Stimulated activated CD8-positive, alpha-beta memory T cell treated with anti-CD3 and anti-CD28 coated beads, Interleukin-7, amount 100 ng/mL, for 1 hour (primary cell): ENCODE data around the gene PKHD1.

Experiments used
- DNase-seq, 2 donors: peaks; one replicate each; pipeline ENCODE4 v3.0.0-alpha.2; 2020; ENCODE audit warnings: low read depth in 2 of 2

Gene PKHD1

DNA sequence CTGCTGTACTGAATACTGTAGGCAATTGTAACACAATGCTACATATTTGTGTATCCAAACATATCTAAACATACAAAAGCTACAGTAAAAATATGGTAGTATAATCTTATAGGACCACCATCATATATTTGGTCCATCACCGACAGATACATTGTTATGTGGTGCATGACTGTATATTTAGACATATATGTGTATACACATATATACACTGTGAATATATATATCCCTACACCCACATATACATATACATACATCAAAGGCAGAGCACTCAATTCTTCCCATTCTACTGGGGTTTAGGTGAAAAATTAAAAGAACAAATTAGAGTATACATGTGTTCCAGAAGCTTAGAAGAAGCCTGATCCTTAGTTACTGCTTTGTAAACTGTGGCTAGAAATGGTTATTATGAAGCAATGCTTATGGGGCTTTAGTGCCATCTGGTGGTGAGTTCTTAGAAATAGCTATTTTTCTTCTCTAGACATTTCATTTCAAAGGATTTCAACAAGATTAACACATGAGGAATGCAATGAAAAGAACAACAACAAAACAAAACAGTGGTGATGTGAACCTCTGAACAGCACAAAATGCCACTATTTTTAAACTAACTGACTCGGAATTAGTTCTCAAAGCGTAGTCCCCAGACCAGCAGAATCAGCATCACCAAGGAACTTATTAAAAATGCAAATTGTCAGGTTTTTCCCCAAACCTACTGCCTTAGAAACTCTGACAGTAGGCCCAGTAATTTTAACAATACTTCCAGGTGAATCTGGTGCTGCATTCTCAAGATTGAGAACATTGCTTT is 38.0 kb downstream of the PKHD1 start:
- no peak for DNase-seq

- no peak for DNase-seq
These were observed 41.0 kb downstream of the PKHD1 start for GRCh38 chr6:52046456-52046855.

DNA sequence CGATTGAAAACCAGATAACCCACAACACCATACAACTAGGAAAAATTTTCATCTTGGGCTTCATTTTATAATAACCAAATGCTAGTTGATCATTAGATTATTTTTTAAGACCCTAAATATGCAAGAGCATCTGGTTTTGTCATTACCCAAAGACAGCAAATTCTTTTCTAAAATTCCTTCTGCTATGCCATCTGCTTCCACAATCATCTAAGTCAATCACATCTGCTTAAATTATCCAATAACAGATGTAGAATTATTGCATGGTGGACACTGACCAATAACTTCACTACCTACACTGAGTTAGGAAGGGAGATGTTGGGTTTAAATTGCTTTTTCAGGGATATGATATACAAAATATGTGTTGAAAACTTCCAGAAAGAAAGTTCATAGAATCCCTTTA is 41.9 kb downstream of the PKHD1 start:
- no peak for DNase-seq

DNA sequence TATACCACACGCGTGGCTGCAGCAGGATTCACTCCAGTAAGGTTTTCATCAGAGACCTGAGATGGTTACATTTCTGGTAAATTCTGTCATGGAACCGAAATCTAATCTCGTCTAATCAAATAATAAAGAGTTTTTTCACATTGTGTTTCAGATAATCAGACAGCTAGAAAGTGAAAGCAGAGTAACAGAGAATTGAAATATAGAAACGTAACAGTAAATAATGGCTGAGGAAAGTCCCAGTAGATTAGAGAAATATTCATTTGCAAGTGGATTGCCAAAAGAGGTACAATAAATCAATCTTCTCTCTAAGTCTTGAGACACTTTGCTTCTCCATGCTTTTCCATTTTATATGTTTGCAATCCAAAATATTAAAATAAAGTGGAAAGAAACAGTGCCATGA is 42.4 kb downstream of the PKHD1 start:
- DNase-seq: no peak

GRCh38 chr6:52042141-52042885 is 45.1 kb downstream of the PKHD1 start:
- DNase-seq: no peak

DNA sequence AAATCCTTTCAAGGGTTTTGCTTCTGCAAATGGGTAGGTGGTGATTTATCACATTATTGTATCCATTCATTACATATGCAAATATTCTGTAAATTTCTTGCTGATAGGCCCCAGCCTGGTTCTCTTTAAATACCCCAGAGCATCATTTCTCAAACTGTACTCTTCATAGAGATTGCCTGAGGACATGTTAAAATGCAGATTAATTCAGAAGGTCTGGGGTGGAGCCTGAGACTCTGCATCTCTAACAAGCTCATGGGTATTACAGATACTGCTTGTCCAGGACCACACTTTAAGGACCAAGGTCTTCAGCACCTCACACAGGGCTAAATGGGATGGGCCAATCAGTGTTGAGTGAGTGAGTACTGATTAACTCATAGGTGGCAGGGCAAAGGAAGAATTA is 46.3 kb downstream of the PKHD1 start:
- no peak for DNase-seq

DNA sequence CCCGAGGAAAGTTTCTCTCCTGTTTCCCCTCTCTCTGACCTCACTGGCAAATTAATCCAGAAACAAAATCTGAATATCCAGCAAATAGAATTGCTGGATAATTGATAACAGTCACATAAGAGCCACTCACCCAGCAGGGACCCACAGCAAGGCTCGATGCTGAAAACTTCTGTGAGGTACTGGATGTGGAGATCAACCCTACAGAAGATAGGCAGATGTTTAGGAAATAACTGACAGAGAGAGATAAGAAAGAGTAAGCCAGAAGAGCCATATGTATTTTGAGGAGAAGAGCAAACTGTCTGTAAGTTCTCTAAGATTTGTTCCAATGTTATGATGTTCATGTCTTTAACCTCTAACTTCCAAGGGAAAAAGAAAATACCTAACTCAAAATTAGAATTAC is 59.7 kb downstream of the PKHD1 start:
- DNase-seq: no peak

GRCh38 chr6:52024451-52025068 is 62.9 kb downstream of the PKHD1 start:
- DNase-seq: no peak

GRCh38 chr6:52022675-52023074 is 64.7 kb downstream of the PKHD1 start:
- no peak for DNase-seq

GRCh38 chr6:52020945-52021570 is 66.4 kb downstream of the PKHD1 start:
- DNase-seq: no peak

DNA sequence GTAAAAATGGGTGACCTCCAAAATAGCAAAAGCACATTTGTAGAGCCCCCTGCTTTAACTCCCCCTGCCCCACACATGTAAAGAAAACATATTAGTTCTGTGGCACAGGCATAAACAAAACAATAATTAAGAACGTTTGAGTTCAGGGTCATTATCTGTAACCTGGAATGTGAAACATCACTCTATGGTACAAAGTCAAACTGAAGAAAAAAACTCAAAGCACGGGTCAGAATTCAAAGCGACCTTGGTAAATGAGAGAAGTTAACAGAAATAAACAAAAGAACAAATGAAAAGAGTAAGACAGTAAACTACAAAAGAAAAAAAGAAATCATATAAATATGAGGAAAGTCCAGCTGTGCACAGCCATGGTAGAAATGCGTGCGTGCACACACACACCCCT is 67.5 kb downstream of the PKHD1 start:
- no peak for DNase-seq

DNA sequence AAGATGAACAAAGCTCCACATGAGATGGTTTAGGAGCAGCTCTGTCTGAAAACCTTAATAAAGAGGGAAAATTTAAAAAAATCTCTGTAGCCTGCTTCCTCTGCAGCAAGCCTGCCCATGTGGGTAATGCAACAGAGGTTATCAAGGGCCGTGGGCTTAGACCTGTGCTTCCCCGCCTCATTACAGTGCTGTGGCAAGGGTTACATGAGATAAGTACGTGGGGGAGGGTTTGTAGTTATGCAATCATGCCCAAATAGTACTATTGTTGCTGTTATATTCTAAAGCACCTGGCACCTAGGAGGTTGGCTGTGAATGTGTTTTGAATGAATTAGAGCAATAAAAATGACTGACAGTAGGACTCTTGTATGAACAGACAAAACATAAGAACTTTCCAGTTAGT is 68.3 kb downstream of the PKHD1 start:
- no peak for DNase-seq

DNA sequence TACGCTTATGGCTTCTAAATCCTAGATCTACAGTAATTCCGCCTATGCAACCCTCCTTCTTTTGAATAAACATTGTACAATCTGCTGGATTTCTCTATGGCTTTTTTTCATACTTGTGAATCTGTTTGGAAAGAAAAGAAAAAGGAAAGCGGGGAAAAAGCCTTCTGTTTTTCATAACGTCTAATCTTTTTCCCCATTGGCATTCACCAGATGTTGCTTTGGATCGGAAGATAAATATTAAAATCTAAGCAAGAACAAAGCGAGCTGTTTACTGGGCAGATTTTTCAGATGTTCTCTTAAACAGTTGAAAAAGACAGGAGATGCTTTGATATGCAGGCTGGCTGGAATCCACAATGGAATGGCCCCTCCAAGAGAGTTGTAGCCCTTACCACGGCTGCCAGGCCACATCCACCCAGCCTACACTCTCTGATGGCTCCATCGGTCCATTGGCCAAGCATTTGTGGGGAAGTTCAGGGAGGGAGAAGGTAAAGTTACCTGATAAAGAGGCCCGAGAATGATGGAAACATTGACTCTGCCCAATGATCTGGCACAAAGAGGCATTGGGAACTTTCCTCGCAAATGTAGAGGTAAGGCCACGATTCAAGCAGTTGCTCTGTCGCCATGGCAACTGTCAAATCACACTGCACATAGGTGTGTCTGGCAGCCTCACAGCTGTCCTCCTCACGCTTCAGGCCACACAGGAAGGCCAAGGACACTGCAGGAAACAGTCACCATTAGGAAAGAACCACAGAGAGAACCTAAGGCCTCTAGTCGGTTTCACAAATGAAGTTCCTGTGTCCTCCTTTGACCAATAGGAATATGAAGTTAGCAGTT is 70.3 kb downstream of the PKHD1 start:
- no peak for DNase-seq

DNA sequence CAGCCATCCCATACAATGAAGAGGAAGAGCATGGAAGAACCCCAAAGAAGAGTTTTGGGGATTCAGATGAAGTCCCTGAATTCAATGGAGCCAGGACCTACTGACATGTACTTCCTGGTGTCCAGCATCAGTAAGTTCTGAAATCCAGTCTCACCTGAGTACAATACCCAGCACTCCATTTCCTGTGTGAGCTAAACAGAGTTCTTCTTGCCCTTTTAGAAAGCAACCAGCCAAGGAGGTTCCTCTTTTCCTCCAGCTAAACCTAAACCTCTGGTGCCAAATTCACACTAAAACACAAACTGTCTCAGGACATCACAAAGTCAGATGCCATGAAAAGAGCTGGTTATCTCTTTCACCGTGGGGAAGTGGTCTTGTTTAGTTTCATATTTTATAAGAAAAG is 71.5 kb downstream of the PKHD1 start:
- DNase-seq: no peak

DNA sequence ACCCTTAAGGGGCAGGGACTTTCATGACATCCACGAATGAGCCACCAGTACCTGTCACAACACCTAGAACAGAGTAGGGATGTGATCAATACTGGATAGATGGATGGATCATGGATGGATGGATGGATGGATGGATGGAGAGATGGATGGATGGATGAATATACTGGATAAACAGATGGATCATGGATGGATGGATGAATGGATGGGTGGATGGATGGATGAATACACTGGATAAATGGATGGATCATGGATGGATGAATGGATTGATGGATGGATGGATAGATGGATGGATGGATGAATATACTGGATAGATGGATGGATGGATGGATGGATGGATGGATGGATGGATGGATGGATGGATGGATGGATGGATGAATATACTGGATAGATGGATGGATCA is 73.0 kb downstream of the PKHD1 start:
- DNase-seq: no peak

DNA sequence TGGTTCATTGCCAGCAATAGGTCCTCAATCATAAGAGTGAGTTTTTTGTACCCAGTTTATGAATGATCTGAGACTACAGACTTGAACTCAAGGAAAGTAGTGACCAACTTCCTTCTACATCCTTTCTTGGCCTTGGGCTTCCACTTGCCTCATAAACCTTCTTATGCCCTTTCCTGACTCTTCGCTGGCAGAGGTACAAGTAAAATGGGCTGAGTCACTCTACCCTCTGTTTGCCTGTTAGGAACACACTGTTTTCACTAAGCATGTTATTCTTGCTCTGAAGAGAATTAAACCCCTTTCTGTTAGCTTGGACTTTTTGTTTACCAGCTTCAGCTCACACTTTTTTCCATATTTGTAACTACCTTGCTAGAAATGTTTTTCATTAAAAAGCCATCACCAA is 74.4 kb downstream of the PKHD1 start:
- no peak for DNase-seq

GRCh38 chr6:52012582-52012981 is 74.8 kb downstream of the PKHD1 start:
- no peak for DNase-seq

GRCh38 chr6:52010806-52011205 is 76.6 kb downstream of the PKHD1 start:
- DNase-seq: no peak

GRCh38 chr6:52010145-52010544 is 77.3 kb downstream of the PKHD1 start:
- DNase-seq: no peak

GRCh38 chr6:52009466-52010140 is 77.8 kb downstream of the PKHD1 start:
- DNase-seq: no peak

GRCh38 chr6:52000064-52000463 is 87.3 kb downstream of the PKHD1 start:
- DNase-seq: no peak
